ENCODE measurements around the gene SAMD4B.

Gene SAMD4B

GRCh38 chr19:39319098-39319891 is 22.9 kb upstream of the SAMD4B start:
- TF ChIP-seq CTCF (IDR thresholded peaks at IDR 0.05; ENCODE audit: low read depth, low read length) (no peak), POLR2A (IDR thresholded peaks at IDR 0.05; ENCODE audit: extremely low read depth, insufficient read length) (no peak), MYC (IDR thresholded peaks at IDR 0.05; ENCODE audit: low read depth, low read length) (no peak), MAX (IDR thresholded peaks at IDR 0.05; ENCODE audit: low read depth, low read length) (no peak)
- no peak for DNase-seq (ENCODE audit: low read depth)
- no peak overlapping the region for H3K4me3 ChIP-seq (ENCODE audit: low read depth, low read length)

- no peak overlapping the region for H3K4me3 ChIP-seq (ENCODE audit: low read depth, low read length)
- DNase-seq (ENCODE audit: low read depth) = no peak
- TF ChIP-seq CTCF (IDR thresholded peaks at IDR 0.05; ENCODE audit: low read depth, low read length) = no peak
- no peak for TF ChIP-seq MYC (IDR thresholded peaks at IDR 0.05; ENCODE audit: low read depth, low read length)
- TF ChIP-seq POLR2A (IDR thresholded peaks at IDR 0.05; ENCODE audit: extremely low read depth, insufficient read length) = no peak
- no peak for TF ChIP-seq MAX (IDR thresholded peaks at IDR 0.05; ENCODE audit: low read depth, low read length)
Measured at GRCh38 chr19:39319892-39320248, 22.4 kb upstream of the SAMD4B start.

GRCh38 chr19:39321117-39321831 is 20.9 kb upstream of the SAMD4B start:
- no peak for TF ChIP-seq MAX (IDR thresholded peaks at IDR 0.05; ENCODE audit: low read depth, low read length)
- TF ChIP-seq MYC (IDR thresholded peaks at IDR 0.05; ENCODE audit: low read depth, low read length) = no peak
- TF ChIP-seq POLR2A (IDR thresholded peaks at IDR 0.05; ENCODE audit: extremely low read depth, insufficient read length) = no peak
- TF ChIP-seq CTCF (IDR thresholded peaks at IDR 0.05; ENCODE audit: low read depth, low read length) = no peak
- no peak overlapping the region for H3K4me3 ChIP-seq (ENCODE audit: low read depth, low read length)
- DNase-seq (ENCODE audit: low read depth) = no peak

GRCh38 chr19:39321832-39322176 is 20.4 kb upstream of the SAMD4B start:
- TF ChIP-seq MYC (IDR thresholded peaks at IDR 0.05; ENCODE audit: low read depth, low read length) (no peak), POLR2A (IDR thresholded peaks at IDR 0.05; ENCODE audit: extremely low read depth, insufficient read length) (no peak)
- no peak for DNase-seq (ENCODE audit: low read depth)
- H3K4me3 ChIP-seq (ENCODE audit: low read depth, low read length) = no peak overlapping the region

GRCh38 chr19:39324242-39324842 is 17.9 kb upstream of the SAMD4B start:
- DNase-seq (ENCODE audit: low read depth) = no peak
- no peak overlapping the region for H3K4me3 ChIP-seq (ENCODE audit: low read depth, low read length)
- TF ChIP-seq POLR2A (IDR thresholded peaks at IDR 0.05; ENCODE audit: extremely low read depth, insufficient read length) (no peak), MAX (IDR thresholded peaks at IDR 0.05; ENCODE audit: low read depth, low read length) (no peak)

- H3K4me3 ChIP-seq (ENCODE audit: low read depth, low read length) = no peak overlapping the region
- TF ChIP-seq MAX (IDR thresholded peaks at IDR 0.05; ENCODE audit: low read depth, low read length) = no peak
- TF ChIP-seq CTCF (IDR thresholded peaks at IDR 0.05; ENCODE audit: low read depth, low read length) = no peak
- DNase-seq (ENCODE audit: low read depth) = peak; percentile 23
Measured at GRCh38 chr19:39325778-39326665, 16.2 kb upstream of the SAMD4B start.

Measured in NB4 (cell line).